Measurements from ENCODE around the gene WNT9A.
"Not testable (repeated sequence)": the region's sequence is repeated elsewhere in the genome, so short reads cannot be mapped to it uniquely, and the experiment has no call there.

The WNT9A gene

GRCh38 chr1:227911376-227911775, 36.4 kb downstream of the WNT9A start:
- Histone ChIP-seq H3K9ac (ENCODE audit: insufficient read length, low read depth) (no peak overlapping the region), H3K9me3 (ENCODE audit: insufficient read depth, low read length) (no peaks in the 10 kb centered on the region), H3K4me1 (ENCODE audit: insufficient read depth, insufficient read length) (peaks cover 56% of the 10 kb centered on the region), H3K27me3 (ENCODE audit: insufficient read depth, insufficient read length) (no peaks in the 10 kb centered on the region), H3K36me3 (ENCODE audit: insufficient read depth, insufficient read length, low read length) (no peaks in the 10 kb centered on the region), H3K4me3 (ENCODE audit: insufficient read length, low read depth) (no peak overlapping the region)
- TF ChIP-seq YY1 (IDR thresholded peaks at IDR 0.05; ENCODE audit: insufficient read depth, insufficient read length) (no peak), SUZ12 (IDR thresholded peaks at IDR 0.05; ENCODE audit: extremely low read depth, insufficient read depth, insufficient read length) (no peak)
- no peak for DNase-seq (ENCODE audit: low read depth, low spot score)

- Histone ChIP-seq H3K27me3 (ENCODE audit: insufficient read depth, insufficient read length) (no peaks in the 10 kb centered on the region), H3K4me3 (ENCODE audit: insufficient read length, low read depth) (no peak overlapping the region), H3K36me3 (ENCODE audit: insufficient read depth, insufficient read length, low read length) (no peaks in the 10 kb centered on the region), H3K9me3 (ENCODE audit: insufficient read depth, low read length) (no peaks in the 10 kb centered on the region), H3K4me1 (ENCODE audit: insufficient read depth, insufficient read length) (peaks cover 53% of the 10 kb centered on the region), H3K9ac (ENCODE audit: insufficient read length, low read depth) (peak overlapping the region; percentile 24)
- TF ChIP-seq YY1 (IDR thresholded peaks at IDR 0.05; ENCODE audit: insufficient read depth, insufficient read length) (no peak), ZNF274 (IDR thresholded peaks at IDR 0.05; ENCODE audit: low read depth, low read length) (no peak), SUZ12 (IDR thresholded peaks at IDR 0.05; ENCODE audit: extremely low read depth, insufficient read depth, insufficient read length) (no peak)
- no peak for DNase-seq (ENCODE audit: low read depth, low spot score)
Measured at GRCh38 chr1:227910511-227911153, 37.1 kb downstream of the WNT9A start.

DNA sequence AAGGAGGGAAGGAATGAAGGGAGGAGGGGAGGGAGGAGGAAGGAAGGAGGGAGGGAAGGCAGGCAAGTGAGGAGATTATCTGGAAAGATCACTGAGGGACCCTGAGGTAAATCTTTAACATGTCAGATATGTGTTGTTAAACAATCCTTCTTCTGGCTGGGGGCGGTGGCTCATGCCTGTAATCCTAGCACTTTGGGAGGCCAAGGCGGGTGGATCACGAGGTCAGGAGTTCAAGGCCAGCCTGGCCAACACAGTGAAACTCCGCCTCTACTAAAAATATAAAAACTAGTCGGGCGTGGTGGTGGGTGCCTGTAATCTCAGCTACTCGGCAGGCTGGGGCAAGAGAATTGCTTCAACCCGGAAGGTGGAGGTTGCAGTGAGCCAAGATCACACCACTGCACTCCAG, 37.8 kb downstream of the WNT9A start:
- not testable (repeated sequence) for H3K9me3 ChIP-seq (ENCODE audit: insufficient read depth, low read length); DNase-seq (ENCODE audit: low read depth, low spot score); H3K4me3 ChIP-seq (ENCODE audit: insufficient read length, low read depth); H3K36me3 ChIP-seq (ENCODE audit: insufficient read depth, insufficient read length, low read length); H3K27me3 ChIP-seq (ENCODE audit: insufficient read depth, insufficient read length)
- Histone ChIP-seq H3K9ac (ENCODE audit: insufficient read length, low read depth) (peak overlapping the region; percentile 24), H3K4me1 (ENCODE audit: insufficient read depth, insufficient read length) (peaks cover 47% of the 10 kb centered on the region)

GRCh38 chr1:227909188-227909587, 38.5 kb downstream of the WNT9A start:
- no peak for DNase-seq (ENCODE audit: low read depth, low spot score)
- H3K27me3 ChIP-seq (ENCODE audit: insufficient read depth, insufficient read length): no peaks in the 10 kb centered on the region
- H3K4me1 ChIP-seq (ENCODE audit: insufficient read depth, insufficient read length): peaks cover 46% of the 10 kb centered on the region
- H3K9ac ChIP-seq (ENCODE audit: insufficient read length, low read depth): no peak overlapping the region
- TF ChIP-seq ZNF274 (IDR thresholded peaks at IDR 0.05; ENCODE audit: low read depth, low read length): no peak
- no peaks in the 10 kb centered on the region for H3K36me3 ChIP-seq (ENCODE audit: insufficient read depth, insufficient read length, low read length)
- no peak overlapping the region for H3K4me3 ChIP-seq (ENCODE audit: insufficient read length, low read depth)
- no peaks in the 10 kb centered on the region for H3K9me3 ChIP-seq (ENCODE audit: insufficient read depth, low read length)

DNA sequence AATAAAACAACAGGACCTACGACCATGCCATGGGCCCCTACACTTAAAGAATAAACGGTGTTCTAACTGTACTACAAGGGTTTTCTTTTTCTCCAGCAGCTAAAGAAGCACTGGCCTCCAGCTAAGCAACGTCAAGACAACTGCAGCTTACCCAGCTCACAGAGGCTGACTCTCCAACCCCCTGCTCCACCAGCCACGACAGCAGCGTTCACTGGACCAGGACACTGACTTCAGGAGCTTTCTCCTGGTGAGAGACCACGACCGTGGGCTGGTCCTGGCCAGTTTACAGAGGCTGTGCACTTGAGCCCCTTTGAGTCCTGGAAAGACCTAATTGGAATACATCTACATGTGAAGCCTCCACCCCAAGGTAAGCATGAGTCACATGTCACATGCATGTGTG, 39.4 kb downstream of the WNT9A start:
- Histone ChIP-seq H3K27me3 (ENCODE audit: insufficient read depth, insufficient read length) (no peaks in the 10 kb centered on the region), H3K9me3 (ENCODE audit: insufficient read depth, low read length) (no peaks in the 10 kb centered on the region), H3K36me3 (ENCODE audit: insufficient read depth, insufficient read length, low read length) (no peaks in the 10 kb centered on the region), H3K4me3 (ENCODE audit: insufficient read length, low read depth) (no peak overlapping the region), H3K4me1 (ENCODE audit: insufficient read depth, insufficient read length) (peaks cover 41% of the 10 kb centered on the region), H3K9ac (ENCODE audit: insufficient read length, low read depth) (no peak overlapping the region)
- no peak for DNase-seq (ENCODE audit: low read depth, low spot score)
- TF ChIP-seq ZNF274 (IDR thresholded peaks at IDR 0.05; ENCODE audit: low read depth, low read length) (no peak), YY1 (IDR thresholded peaks at IDR 0.05; ENCODE audit: insufficient read depth, insufficient read length) (no peak), SUZ12 (IDR thresholded peaks at IDR 0.05; ENCODE audit: extremely low read depth, insufficient read depth, insufficient read length) (no peak)

DNA sequence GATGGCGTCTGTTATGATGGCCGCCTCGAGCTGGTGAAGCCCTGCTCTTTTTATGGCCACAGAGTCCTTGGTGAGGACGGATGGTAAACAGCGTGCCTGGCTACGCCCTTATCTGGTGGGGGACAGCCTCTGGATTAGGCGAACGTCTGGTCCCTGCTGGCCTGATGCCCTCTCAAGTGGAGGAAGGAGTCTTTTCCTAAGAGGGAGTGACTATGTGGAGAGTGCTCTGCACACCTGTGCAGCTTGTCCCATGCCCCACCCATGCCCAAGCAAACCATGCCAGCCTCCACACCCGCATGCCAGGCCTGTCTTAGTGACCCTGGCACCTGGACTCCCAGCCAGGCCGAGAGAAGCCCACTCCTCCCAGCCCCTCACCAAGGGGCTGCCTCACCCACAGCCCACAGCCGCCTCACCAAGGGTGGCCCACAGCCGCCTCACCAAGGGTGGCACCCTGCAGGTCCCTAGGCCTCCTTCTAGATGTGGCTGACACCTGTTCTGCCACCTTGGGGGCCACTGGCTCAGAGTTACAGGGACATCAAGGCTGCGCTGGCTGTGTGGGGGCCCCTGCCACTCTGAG, 40.2 kb downstream of the WNT9A start:
- TF ChIP-seq YY1 (IDR thresholded peaks at IDR 0.05; ENCODE audit: insufficient read depth, insufficient read length) (no peak), SUZ12 (IDR thresholded peaks at IDR 0.05; ENCODE audit: extremely low read depth, insufficient read depth, insufficient read length) (no peak), ZNF274 (IDR thresholded peaks at IDR 0.05; ENCODE audit: low read depth, low read length) (no peak)
- H3K9me3 ChIP-seq (ENCODE audit: insufficient read depth, low read length): no peaks in the 10 kb centered on the region
- no peak for DNase-seq (ENCODE audit: low read depth, low spot score)
- no peak overlapping the region for H3K4me3 ChIP-seq (ENCODE audit: insufficient read length, low read depth)
- H3K4me1 ChIP-seq (ENCODE audit: insufficient read depth, insufficient read length): peaks cover 42% of the 10 kb centered on the region
- no peak overlapping the region for H3K9ac ChIP-seq (ENCODE audit: insufficient read length, low read depth)
- H3K36me3 ChIP-seq (ENCODE audit: insufficient read depth, insufficient read length, low read length): no peaks in the 10 kb centered on the region
- no peaks in the 10 kb centered on the region for H3K27me3 ChIP-seq (ENCODE audit: insufficient read depth, insufficient read length)

- Histone ChIP-seq H3K27me3 (ENCODE audit: insufficient read depth, insufficient read length) (no peaks in the 10 kb centered on the region), H3K9me3 (ENCODE audit: insufficient read depth, low read length) (no peaks in the 10 kb centered on the region), H3K4me3 (ENCODE audit: insufficient read length, low read depth) (no peak overlapping the region), H3K36me3 (ENCODE audit: insufficient read depth, insufficient read length, low read length) (no peaks in the 10 kb centered on the region), H3K4me1 (ENCODE audit: insufficient read depth, insufficient read length) (peaks cover 48% of the 10 kb centered on the region), H3K9ac (ENCODE audit: insufficient read length, low read depth) (no peak overlapping the region)
- no peak for TF ChIP-seq YY1 (IDR thresholded peaks at IDR 0.05; ENCODE audit: insufficient read depth, insufficient read length)
- DNase-seq (ENCODE audit: low read depth, low spot score): no peak
Measured at GRCh38 chr1:227906550-227907071, 41.1 kb downstream of the WNT9A start.

Data from NT2/D1 (cell line).